GM18526 (cell line): ENCODE measurements around the gene IL2RA.

Experiments
- POLR2A ChIP-seq: IDR thresholded peaks from 3 replicates; pipeline ENCODE4 v1.6.1; 2011; ENCODE audit not compliant: insufficient read length; ENCODE audit errors: extremely low read depth

The IL2RA gene

GRCh38 chr10:6088721-6089333 lies 26.7 kb upstream of the IL2RA start, which contains the start of gene RBM17:
TSS of gene RBM17 (plus strand) at chr10:6089034. CDS start at chr10:6097066, 8,032 bp downstream.
- TF ChIP-seq POLR2A: peak; percentile 85

- TF ChIP-seq POLR2A: no peak
Measured at GRCh38 chr10:6086375-6087233, 24.4 kb upstream of the IL2RA start.

- no peak for TF ChIP-seq POLR2A
Measured at GRCh38 chr10:6083523-6084475, 21.6 kb upstream of the IL2RA start.

GRCh38 chr10:6082496-6083395 lies 20.6 kb upstream of the IL2RA start:
- no peak for TF ChIP-seq POLR2A

- TF ChIP-seq POLR2A: no peak
Measured at GRCh38 chr10:6080417-6080973, 18.3 kb upstream of the IL2RA start.

GRCh38 chr10:6079044-6079443 lies 16.9 kb upstream of the IL2RA start:
- TF ChIP-seq POLR2A: no peak

DNA sequence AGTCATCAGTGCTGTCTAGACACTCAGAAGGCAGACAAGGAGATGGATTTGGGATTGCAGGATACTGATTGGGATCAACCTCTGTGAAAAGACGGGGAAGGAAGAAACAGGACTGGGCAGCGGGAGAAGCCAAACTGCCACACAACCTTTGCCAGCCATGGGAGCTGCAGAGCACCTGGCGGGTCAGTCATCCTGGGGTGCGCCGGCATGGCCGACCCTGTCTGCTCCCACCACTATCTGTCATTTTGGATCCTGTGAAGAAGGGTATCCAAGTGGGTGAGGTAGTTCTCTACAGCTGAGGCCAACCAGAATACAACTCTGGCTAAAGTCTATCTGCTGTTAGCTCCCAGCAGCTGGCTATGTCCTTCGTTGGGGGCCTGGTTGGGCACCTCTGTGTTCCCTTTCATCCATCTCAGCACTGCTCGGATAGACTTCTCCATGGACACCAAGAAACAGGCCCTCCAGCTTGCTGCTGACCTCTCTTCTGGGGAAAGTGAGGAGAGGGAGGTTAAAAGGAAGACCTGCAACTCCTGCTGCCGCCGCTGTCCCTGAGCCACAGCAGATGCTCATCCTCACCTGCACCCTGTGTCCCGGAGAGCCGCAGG lies 15.0 kb upstream of the IL2RA start:
- TF ChIP-seq POLR2A: no peak

DNA sequence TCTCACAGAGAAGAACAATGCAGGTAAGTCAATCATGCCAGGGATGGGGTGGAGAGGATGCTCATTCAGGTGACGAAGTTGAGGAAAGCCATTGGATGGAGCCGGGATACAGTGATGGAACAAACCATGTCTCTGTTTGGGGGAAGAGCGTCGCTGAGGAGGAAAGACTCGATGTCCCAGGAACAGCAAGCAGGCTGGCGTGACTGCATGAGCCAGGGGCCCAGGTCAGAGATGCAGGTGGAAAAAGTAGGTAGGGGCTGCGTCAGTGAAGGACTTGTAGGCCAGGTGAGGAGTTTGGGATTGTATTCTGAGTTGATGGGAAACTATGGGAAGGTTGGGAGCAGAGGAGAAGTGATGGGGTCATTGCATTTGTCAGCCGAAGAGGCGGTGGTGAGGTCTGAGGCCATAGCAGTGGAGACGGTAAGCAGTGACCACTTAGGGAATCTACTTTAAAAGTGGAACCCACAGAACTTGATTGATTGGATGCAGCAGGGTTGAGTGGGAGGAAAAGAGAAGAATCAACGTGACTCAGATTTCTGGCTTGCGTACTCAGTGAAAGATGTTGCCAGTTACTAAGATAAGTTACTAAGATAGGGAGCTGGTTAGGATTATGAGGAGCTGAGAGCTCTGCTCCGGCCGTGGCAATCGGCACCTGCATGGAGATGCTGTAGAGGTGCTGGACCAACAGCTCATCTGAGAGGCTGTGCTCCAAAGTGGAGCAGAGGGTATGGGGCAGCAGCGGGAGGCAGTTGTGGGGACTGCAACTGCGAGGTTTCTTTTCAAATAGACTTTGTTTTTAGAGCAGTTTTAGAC lies 12.5 kb upstream of the IL2RA start:
- TF ChIP-seq POLR2A: no peak

GRCh38 chr10:6072215-6072934 lies 10.2 kb upstream of the IL2RA start:
- TF ChIP-seq POLR2A: no peak

DNA sequence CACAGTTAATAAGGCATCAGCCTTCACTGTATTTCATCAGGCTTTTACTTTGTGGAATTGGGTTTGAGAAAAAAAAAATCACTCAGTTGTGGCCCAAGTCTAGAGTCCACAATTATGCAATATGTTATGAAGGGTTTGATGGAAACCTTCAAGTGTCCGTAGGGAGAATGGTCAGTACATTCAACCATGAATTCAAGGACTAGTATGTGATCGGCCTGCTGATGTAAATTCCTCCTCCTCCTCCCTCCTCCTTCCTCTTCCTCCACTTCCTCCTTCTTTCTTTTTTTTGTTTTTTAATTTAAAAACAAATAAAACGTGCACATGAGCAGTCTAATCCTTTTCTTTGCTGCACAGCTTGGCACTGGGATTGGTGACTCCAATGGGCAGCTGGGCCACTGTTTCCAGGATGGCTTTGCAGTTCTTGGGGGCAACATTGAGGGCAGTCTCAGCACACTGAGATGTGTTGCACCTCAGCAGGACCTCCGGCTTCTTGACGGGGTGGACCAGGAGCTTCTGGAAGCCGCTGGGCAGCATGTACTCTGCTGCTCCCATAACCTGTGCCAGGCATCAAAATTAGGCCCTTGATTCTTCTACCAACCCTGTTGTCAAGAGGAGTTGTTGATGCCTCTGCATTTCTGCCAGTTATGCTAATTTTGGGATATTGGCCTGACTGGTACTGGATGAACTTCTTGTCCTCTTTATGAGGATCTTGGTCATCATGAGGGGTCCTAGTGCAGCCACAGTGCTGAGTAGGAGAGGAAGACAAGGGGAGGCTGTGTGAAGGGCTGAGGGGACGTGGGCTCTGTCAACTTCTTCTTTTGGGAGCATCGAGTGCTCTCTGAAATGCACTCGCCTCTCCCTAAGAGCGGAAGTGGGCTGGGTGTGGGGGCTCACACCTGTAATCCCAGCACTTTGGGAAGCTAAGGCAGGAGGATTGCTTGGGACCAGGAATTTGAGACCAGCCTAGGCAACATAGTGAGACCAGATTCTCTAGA lies 9.3 kb upstream of the IL2RA start:
- TF ChIP-seq POLR2A: no peak

GRCh38 chr10:6070660-6071059 lies 8.5 kb upstream of the IL2RA start:
- TF ChIP-seq POLR2A: no peak
